HEK293 (cell line): ENCODE data around the gene SKIL.
A peak's percentile ranks its signal among the peaks of the same experiment; 100 is the strongest.

Source experiments
- CTCF ChIA-PET: fragments of 350-600 bp; formaldehyde crosslinking; extraction: SDS; loops from one replicate; lab custom pipeline; 2021; ENCODE audit warnings: antibody characterized with exemption; lab: Yijun Ruan, JAX
- POLR2A ChIA-PET: fragments of 300-600 bp; formaldehyde crosslinking; extraction: SDS; loops from one replicate; lab custom pipeline; 2020; ENCODE audit warnings: antibody characterized with exemption, inconsistent platforms; lab: Yijun Ruan, JAX
- H3K27ac ChIP-seq: fragments of 200-500 bp; sonication (Bioruptor generic); 2 replicates; pipeline ENCODE4 v1.5.1; 2014; ENCODE audit warnings: low read depth, low read length, control low read depth, inconsistent platforms; ENCODE audit errors: extremely low read depth
- H3K36me3 ChIP-seq, 2 experiments: fragments of 200-500 bp in 1 of 2; sonication (Bioruptor generic) in 1 of 2; 1 replicate in 1 of 2; 2 replicates in 1 of 2; pipeline ENCODE4 v1.5.1; 2014 to 2017; ENCODE audit warnings: inconsistent platforms in 2 of 2, low read length in 2 of 2; ENCODE audit not compliant: control insufficient read depth in 2 of 2, insufficient read depth in 1 of 2
- H3K4me1 ChIP-seq: fragments of 200-500 bp; sonication (Bioruptor generic); 2 replicates; pipeline ENCODE4 v1.5.1; 2014; ENCODE audit warnings: mild to moderate bottlenecking, low read length, inconsistent platforms; ENCODE audit not compliant: control insufficient read depth, insufficient read depth
- H3K4me3 ChIP-seq: 2 replicates; pipeline ENCODE4 v1.5.1; 2011; ENCODE audit warnings: low read depth, mild to moderate bottlenecking, control low read depth, low read length, moderate library complexity
- H3K9me3 ChIP-seq: fragments of 200-500 bp; sonication (Bioruptor generic); 2 replicates; pipeline ENCODE4 v1.5.1; 2014; ENCODE audit warnings: low read depth, low read length, inconsistent platforms; ENCODE audit not compliant: control insufficient read depth, insufficient read depth
- OVOL3 ChIP-seq: fragments of 450-650 bp; formaldehyde crosslinking; IDR thresholded peaks from 2 replicates; pipeline ENCODE4 v1.5.1; 2016; ENCODE audit warnings: missing biosample characterization, missing genetic modification characterization
- PRDM10 ChIP-seq: fragments of 450-650 bp; formaldehyde crosslinking; IDR thresholded peaks from 2 replicates; pipeline ENCODE4 v1.5.1; 2016; ENCODE audit warnings: missing biosample characterization, missing genetic modification characterization
- PRDM2 ChIP-seq: fragments of 450-650 bp; formaldehyde crosslinking; IDR thresholded peaks from 2 replicates; pipeline ENCODE4 v1.5.1; 2016; ENCODE audit warnings: missing biosample characterization, missing genetic modification characterization, borderline replicate concordance
- SP2 ChIP-seq: fragments of 450-650 bp; formaldehyde crosslinking; IDR thresholded peaks from 2 replicates; pipeline ENCODE4 v1.5.1; 2016; ENCODE audit warnings: missing biosample characterization, missing genetic modification characterization
- ZBTB6 ChIP-seq: fragments of 450-650 bp; formaldehyde crosslinking; IDR thresholded peaks from 2 replicates; pipeline ENCODE4 v1.5.1; 2017; ENCODE audit warnings: missing biosample characterization, missing genetic modification characterization
- ZIC2 ChIP-seq: fragments of 450-650 bp; formaldehyde crosslinking; IDR thresholded peaks from 2 replicates; pipeline ENCODE4 v1.5.1; 2016; ENCODE audit warnings: missing biosample characterization, missing genetic modification characterization
- ZNF10 ChIP-seq: fragments of 450-650 bp; formaldehyde crosslinking; IDR thresholded peaks from 2 replicates; pipeline ENCODE4 v1.5.1; 2017; ENCODE audit warnings: missing biosample characterization, missing genetic modification characterization
- ZNF121 ChIP-seq: fragments of 450-650 bp; formaldehyde crosslinking; IDR thresholded peaks from 2 replicates; pipeline ENCODE4 v1.5.1; 2016; ENCODE audit warnings: missing biosample characterization, missing genetic modification characterization
- ZNF148 ChIP-seq: fragments of 450-650 bp; formaldehyde crosslinking; IDR thresholded peaks from 2 replicates; pipeline ENCODE4 v1.5.0; 2017; ENCODE audit warnings: missing biosample characterization, missing genetic modification characterization, borderline replicate concordance
- ZNF16 ChIP-seq: fragments of 450-650 bp; formaldehyde crosslinking; IDR thresholded peaks from 2 replicates; pipeline ENCODE4 v1.5.1; 2016; ENCODE audit warnings: low read depth, missing biosample characterization, missing genetic modification characterization
- ZNF184 ChIP-seq: fragments of 450-650 bp; IDR thresholded peaks from 2 replicates; pipeline ENCODE4 v1.5.1; 2018; ENCODE audit warnings: missing biosample characterization, mild to moderate bottlenecking, missing genetic modification characterization
- ZNF26 ChIP-seq: fragments of 450-650 bp; formaldehyde crosslinking; IDR thresholded peaks from 2 replicates; pipeline ENCODE4 v1.5.1; 2016; ENCODE audit warnings: missing biosample characterization, missing genetic modification characterization
- ZNF274 ChIP-seq, 2 experiments: fragments of 200-500 bp in 1 of 2; fragments of 450-650 bp in 1 of 2; sonication (Bioruptor generic) in 1 of 2; formaldehyde crosslinking in 1 of 2; IDR thresholded peaks; 2 replicates each; pipeline versions ENCODE4 v1.5.1 to v1.6.1; 2014 to 2016; ENCODE audit warnings: borderline replicate concordance in 1 of 2, inconsistent platforms in 1 of 2, low read length in 1 of 2, missing biosample characterization in 1 of 2, missing genetic modification characterization in 1 of 2
- ZNF449 ChIP-seq: fragments of 450-650 bp; formaldehyde crosslinking; IDR thresholded peaks from 2 replicates; pipeline ENCODE4 v1.5.1; 2017; ENCODE audit warnings: missing biosample characterization, mild to moderate bottlenecking, missing genetic modification characterization, moderate library complexity
- ZNF600 ChIP-seq: fragments of 450-650 bp; formaldehyde crosslinking; IDR thresholded peaks from 2 replicates; pipeline ENCODE4 v1.5.1; 2016; ENCODE audit warnings: missing biosample characterization, missing genetic modification characterization
- ZNF623 ChIP-seq: fragments of 450-650 bp; formaldehyde crosslinking; IDR thresholded peaks from 2 replicates; pipeline ENCODE4 v1.5.1; 2016; ENCODE audit warnings: missing biosample characterization, missing genetic modification characterization
- ZNF747 ChIP-seq: fragments of 450-650 bp; formaldehyde crosslinking; IDR thresholded peaks from 2 replicates; pipeline ENCODE4 v1.5.1; 2016; ENCODE audit warnings: missing biosample characterization, missing genetic modification characterization

Gene SKIL

GRCh38 chr3:170426240-170426797, 68.8 kb downstream of the SKIL start:
- ChIA-PET POLR2A (no interaction called here), CTCF (interaction anchor here (0.8 kb wide), 1 partner anchor 12 kb away, joined by 4 read pairs; no protein-coding TSS in a partner anchor)
- TF ChIP-seq ZIC2 (tag by site-specific recombination) (peak; percentile 55), ZNF10 (tag by site-specific recombination) (no peak), ZNF148 (tag by site-specific recombination) (no peak)

GRCh38 chr3:170428095-170428494, 70.6 kb downstream of the SKIL start:
- TF ChIP-seq ZNF747 (tag by site-specific recombination), result no peak
- TF ChIP-seq ZNF274 (IDR thresholded peaks at IDR 0.05; ENCODE audit: low read length), result no peak
- no peak for TF ChIP-seq ZNF274 (tag by site-specific recombination; IDR thresholded peaks at IDR 0.05; ENCODE audit: borderline replicate concordance)
- no peak for TF ChIP-seq ZNF121 (tag by site-specific recombination)
- no peak for TF ChIP-seq ZNF600 (tag by site-specific recombination)
- no peak for TF ChIP-seq PRDM2 (tag by site-specific recombination)
- TF ChIP-seq ZNF16 (tag by site-specific recombination), result no peak
- no peak for TF ChIP-seq OVOL3 (tag by site-specific recombination)
- TF ChIP-seq ZNF623, result no peak
- no peak for TF ChIP-seq PRDM10 (tag by site-specific recombination)
- TF ChIP-seq ZNF184 (tag by site-specific recombination), result no peak
- no peak for TF ChIP-seq SP2 (tag by site-specific recombination)
- no peak for TF ChIP-seq ZBTB6 (tag by site-specific recombination)
- TF ChIP-seq ZNF26 (tag by site-specific recombination), result no peak
- no peak for TF ChIP-seq ZNF449
- Histone ChIP-seq H3K36me3 (no peaks in the 10 kb centered on the region), H3K4me3 (no peak overlapping the region), H3K4me1 (no peaks in the 10 kb centered on the region), H3K27ac (no peak overlapping the region), H3K9me3 (no peaks in the 10 kb centered on the region)
- POLR2A ChIA-PET, result no interaction called here
- CTCF ChIA-PET, result no interaction called here

More at GRCh38 chr3:170426240-170426797, 68.8 kb downstream of the SKIL start:
- Histone ChIP-seq H3K27ac (no peak overlapping the region), H3K36me3 (no peaks in the 10 kb centered on the region), H3K4me1 (no peaks in the 10 kb centered on the region), H3K9me3 (no peaks in the 10 kb centered on the region), H3K4me3 (no peak overlapping the region)
